A204.1 (cell line): ENCODE measurements around the gene PIM3.
"Not testable (repeated sequence)": the region's sequence is repeated elsewhere in the genome, so short reads cannot be mapped to it uniquely, and the experiment has no call there.

Experiments used
- FAIRE-seq: peaks from 2 replicates; lab custom pipeline; 2012; peaks lifted over from hg19 to GRCh38; lab: Jason Lieb, UNC

PIM3 gene

DNA sequence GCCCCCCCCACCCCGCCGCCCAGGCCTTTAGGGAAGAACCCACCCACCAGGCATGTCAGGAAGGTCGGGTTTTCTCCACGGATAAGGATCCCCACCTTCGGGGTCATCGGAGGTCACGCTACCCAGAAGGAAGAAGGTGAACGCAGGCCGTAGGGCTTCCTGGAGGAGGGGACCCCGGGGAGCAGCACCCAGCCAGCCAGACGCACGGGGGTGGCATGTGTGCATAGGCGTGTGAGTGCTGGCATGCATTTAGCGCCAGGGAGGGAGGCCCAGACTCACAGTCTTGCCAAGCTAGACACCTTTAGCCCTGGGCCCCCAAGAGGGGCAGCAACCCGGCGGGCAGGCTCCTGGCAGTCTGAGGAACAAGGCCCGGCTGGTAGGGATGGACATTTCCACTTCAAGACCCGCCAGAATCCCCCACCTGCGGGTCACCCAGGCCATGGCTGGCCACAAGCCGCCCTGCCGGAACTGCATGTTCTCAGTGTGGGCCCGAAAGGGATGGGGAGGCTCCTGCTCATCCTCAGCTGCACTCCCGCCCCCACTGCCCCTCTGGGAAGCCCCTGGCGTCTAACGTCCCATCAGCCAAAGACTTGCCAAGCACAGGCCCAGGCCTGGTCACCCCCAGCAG, 16.7 kb upstream of the PIM3 start:
- FAIRE-seq: no peak

DNA sequence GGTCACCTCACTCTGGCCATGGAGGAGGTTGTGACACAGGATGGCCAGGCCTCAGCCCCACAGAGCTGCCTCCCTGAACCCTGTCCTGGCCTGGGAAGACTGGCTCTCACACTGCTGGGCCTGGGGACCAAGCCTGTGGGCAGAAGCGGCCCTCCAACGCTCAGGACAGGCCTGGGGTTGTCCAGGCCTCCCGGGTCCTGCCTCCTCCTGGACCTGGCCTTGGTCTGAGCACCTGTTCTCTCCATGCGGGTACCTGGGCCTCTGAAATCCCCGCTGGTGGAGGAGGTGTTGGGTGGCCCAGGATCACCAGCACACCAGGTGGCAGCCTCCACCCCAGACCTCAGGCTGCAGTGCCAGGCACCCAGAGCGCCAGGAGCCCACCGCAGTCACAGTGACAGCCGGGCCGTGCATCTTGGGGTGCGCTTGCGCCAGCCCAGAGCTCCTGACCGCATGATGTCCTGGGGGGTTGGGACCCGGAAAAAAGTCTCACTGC, 16.1 kb upstream of the PIM3 start:
- FAIRE-seq: no peak

DNA sequence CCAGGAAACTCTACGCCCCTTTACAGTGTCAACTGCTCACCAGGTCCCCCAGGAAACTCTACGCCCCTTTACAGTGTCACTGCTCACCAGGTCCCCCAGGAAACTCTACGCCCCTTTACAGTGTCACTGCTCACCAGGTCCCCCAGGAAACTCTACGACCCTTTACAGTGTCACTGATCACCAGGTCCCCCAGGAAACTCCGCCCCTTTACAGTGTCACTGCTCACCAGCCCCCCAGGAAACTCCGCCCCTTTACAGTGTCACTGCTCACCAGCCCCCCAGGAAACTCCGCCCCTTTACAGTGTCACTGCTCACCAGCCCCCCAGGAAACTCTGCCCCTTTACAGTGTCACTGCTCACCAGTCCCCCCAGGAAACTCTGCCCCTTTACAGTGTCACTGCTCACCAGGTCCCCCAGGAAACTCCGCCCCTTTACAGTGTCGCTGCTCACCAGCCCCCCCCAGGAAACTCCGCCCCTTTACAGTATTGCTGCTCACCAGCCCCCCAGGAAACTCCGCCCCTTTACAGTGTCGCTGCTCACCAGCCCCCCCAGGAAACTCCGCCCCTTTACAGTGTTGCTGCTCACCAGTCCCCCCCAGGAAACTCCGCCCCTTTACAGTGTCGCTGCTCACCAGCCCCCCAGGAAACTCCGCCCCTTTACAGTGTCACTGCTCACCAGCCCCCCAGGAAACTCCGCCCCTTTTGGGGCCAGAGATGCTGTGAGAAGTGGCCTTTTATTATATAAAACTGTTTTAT, 15.4 kb upstream of the PIM3 start:
- not testable (repeated sequence) for FAIRE-seq

DNA sequence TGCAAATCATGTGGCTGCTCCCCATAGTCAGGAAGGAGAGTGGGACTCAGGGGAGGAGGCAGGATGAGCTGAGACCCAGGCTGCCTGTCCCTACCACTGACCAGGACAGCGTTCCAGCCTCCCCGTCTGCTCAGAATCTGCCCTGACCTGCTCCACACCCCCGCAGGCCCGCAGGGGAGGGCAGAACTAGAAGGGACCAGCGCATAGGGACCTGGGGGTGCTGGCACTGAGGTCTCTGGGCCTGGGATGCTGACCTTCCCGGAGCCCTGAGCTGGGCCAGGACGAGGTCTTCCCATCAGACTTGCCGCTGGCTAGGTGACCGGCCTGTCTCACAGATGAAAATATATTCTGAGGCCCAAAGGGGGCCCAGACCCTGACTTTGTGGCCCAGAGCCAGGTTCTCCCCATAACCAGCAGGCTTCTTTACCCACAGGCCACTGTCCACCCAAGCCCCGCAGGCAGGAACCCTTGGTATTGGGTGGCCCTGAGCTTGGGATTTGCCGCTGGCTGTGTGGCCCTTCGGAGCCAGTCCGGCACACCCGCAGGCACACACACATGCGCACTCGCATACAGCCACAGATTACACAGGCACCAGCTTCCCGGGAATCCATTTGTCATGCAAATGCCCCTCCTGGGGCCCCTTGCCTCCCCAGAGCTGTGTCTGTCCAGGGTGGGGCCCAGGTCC, 13.8 kb upstream of the PIM3 start:
- FAIRE-seq: no peak

DNA sequence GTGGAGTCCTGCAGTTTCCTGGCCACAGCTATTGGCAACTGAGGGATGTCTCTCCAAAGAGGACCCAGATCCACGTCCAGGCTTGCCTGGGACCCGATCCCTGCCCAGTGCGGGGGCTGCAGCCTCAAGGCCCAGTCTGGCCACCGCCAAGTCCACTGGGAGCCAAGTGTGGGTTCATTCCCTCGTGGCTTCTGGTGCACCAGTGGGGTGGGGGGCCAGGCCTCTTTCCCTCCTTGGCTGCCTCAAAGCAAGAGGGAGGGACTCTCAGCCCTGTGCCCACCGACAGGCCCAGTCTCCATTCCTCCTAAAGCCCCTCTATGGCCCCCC, 13.3 kb upstream of the PIM3 start:
- no peak for FAIRE-seq

DNA sequence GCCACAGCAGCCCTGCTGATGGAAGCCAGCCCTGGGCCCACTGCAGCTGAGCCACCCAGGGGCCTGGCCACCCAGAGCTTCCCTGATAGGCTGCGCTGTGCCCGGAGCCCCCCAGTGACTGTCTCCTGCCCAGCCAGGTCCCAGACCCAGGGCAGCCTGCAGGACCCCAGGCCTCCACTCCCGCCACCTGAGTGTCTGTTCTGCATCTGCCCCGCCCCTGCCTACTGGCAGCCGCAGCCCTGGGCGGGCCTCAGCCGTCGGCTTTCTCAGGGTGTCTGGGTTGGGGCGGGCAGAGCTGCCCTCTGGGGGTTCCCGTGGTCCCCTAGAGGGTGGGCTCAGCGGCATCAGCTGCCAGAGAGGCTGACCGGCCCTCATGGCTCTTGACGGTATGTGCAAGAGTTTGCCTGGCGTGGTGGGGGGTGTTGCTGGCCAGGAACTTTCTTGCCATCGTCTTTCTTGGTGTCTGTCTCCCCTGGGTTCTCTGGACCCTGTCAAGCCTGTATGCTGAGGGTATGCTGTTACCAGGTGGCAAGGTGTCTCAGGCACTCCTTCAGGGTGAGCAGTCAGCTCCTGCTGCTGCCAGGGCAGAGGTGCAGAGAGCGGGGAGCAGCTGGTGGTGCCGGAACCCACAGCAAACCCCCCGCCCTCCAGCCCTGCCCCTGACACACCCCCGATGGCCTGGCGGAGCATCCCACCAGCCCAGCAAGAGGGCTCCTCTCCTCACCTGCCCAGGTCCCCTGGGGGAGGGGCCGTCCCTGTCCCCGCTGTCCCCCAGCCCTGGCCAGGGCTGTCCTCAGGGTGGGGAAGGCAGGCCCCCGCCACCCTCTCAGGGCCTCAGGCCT, 12.2 kb upstream of the PIM3 start:
- no peak for FAIRE-seq

DNA sequence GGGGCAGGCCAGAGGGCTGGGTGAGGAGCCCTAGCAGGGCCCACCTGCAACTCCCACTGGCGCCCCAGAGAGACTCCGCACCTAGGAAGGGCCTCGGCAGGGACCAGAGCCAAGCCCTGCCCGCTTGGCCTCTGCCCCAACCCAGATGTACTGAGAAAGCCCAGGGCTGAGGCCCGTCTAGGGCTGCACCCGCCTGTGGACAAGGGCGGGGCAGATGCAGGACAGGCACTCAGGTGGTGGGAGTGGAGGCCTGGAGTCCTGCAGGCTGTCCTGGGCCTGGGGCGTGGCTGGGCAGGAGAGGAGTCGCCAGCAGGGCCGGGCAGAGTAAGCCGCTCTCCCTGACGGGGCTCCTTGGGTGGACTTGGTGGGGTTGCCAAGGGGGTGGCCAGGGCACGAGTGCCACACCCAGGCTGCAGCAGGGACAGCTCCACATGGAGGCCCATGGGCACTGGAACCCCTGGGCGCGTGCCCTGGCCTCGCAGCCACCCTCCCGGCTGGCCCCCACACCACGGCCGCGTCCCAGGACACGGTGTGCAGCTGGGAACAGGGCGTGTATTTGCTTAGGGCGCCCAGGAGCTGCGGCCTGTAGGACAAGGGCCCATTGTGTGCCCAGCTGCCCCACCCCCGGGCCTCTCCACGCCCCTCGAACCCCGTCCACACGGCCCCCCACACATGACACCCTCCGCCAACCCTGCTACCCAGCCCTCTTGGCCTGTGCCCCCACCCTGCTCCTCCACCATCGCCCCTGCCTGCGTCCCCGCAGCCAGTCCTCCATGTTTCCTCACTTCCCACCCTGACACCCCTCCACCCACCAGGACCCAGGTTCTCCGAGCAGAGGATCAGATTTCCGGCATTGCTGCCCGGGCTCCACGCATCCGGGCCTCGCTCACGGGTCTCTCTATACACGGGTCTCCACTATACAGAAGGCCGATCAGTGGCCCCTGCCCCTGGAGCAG, 11.3 kb upstream of the PIM3 start:
- no peak for FAIRE-seq

DNA sequence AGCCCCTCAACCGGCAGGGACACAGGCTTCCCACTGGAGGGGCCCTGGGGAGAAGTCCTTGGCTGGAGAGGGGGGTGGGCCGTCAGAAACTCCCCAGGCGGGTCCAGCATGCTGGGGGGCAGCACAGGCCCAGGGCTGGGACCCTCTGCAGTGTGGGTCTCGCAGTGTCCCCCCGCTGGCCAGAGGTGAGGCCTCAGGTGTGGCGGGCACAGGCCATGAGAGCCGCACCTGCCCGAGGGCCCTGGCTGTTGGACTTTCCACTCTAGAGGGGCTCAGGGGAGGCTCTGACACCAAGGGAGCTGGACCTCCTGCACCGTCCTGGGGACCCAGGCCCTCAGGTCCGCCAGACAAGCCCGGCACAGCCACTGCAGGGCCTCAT, 10.7 kb upstream of the PIM3 start:
- FAIRE-seq: no peak

DNA sequence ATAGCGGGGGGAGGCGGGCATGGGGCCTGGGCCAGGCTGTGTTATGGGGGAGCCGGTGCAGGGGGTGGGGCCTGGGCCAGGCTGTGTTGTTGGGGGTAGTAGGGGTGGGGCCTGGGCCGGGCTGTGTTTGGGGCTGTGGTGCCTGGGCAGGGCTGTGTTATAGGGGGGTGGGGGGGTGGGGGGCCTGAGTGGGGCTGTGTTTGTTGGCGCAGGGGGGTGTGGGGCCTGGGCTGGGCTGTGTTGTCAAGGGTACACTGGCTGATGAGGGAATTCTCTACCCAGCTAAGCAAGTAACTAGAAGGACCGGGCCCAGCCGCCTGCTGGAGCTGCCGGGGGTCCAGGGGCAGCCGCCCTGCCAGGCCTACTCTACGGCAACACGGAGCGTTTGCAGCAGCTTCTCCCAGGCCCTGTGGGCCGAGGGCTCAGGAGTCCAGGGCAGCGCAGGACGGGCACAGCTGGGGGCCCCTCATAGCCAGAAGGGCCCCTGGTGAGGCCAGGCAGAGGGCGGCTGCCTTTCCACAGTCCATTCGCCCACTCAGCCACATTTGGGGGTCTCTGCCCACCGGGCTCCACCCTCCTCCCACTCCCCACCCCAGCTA, 10.1 kb upstream of the PIM3 start:
- no peak for FAIRE-seq

DNA sequence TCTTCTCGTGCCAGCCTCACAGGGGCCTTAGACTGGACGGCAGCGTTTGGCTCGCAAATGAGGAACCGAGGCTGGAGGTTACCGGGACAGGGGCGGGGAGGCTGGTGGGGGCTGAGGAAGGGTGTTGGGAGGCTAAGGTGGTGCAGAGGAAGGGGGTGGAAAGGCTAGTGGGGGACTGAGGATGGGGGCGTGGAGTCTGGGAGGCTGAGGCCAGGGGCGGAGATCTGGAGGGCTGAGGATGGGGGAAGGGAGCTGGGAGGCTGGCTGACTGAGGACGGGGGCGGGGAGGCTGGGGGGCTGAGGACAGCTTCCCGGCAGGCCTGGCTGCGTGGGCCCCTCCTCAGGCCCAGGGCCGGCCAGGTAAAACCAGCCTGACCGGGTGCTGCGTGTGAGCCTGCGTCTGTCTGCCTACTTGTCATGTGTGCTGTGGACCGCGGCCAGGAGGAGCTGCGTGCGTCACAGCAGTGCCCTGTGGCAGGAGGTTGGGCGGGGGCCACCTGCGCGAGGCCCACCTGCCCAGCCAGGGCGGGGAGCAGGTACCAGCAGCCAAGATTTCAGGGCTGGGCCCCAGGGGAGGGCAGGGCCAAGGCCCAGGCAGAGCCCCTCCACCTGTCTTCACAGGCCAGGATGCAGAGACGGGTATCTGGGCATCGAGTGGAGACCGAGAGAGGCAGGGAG, 9.4 kb upstream of the PIM3 start:
- no peak for FAIRE-seq

DNA sequence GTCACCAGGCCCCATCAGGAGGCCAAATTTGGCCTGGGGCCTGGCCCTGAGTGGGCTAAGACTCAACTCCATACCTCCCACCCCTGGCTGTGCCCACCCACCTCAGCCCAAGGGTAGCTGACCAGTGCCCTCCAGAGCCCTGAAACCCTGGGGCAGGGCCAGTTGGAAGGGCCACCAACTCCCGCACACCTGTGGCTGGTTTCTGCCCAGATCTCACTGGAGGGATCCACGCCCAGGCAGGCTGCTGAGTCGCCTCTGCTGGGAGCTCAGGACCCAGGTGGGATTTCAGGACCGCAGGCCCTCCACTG, 8.9 kb upstream of the PIM3 start:
- no peak for FAIRE-seq

DNA sequence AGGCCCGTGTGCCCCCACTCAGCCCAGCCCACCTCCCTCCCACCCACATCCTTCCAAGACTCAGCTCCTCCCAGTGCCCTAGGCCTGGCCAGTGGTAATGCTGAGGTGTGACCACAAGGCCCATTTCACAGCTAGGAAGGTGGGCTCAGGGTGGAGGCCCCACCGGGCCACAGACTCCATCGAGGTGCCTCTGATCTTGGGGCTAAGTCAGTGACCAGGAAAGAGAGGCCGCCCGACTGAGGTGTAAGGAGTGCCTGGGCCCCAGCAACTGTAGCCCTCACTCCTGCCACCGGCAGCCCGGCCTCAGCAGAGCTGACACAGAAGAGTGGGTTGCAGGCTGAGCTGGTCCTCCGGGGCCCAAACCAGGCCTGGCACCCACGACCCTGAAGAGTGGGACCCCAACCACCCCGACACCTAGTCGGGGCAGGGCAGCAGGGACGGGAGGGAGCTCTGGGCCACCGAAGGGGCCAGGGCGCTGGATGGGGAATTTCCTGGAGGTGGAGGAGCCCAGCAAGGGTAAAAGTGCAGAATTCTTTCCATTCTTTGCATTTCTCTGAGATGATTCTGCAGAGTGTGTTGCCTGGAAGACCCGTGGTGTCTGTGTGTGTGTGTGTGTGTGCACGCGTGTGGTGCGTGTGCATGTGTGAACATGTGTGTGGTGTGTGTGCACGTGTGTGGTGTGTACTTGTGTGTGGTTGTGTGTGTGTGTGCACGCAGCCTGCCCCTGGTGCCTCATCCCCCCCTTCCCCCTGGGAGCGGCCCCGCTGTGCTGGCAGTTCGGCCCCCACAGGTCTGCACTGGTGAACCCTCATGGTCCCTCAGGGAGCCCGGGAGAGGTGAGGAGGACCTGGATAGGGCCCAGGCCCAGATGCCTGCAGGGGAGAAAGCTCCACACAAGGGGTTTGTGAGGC, 8.3 kb upstream of the PIM3 start:
- no peak for FAIRE-seq

DNA sequence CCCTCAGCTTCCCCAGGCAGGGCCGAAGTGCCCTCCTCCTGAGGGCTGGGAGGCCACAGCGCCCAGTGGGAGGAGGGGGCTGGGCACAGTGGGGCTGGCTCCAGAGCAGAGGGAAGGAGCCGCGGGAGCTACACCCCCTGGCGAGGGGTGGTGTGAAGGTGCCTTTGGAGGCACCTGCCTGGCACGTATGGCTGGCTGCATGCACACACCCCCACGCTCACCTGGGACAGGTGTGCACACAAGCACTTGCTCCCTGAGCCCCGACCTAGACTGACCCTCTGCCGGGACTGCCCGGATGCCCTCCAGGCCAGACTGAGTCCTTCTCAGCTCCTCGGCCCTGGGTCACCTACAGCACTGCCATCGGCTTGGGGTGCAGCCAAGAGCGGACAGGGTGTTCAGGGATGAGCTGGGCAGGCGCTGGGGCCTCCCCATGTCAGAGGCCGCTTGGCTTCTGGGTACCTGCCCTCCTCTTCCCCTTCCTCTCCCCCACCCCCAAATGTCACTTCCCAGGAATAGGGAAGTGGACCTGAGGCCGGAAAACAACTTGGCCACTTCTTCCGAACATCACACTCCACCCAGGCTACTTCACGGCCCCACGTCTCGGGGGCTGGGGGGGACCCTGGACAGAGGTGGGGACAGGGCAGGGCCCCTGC, 7.4 kb upstream of the PIM3 start:
- FAIRE-seq: no peak

DNA sequence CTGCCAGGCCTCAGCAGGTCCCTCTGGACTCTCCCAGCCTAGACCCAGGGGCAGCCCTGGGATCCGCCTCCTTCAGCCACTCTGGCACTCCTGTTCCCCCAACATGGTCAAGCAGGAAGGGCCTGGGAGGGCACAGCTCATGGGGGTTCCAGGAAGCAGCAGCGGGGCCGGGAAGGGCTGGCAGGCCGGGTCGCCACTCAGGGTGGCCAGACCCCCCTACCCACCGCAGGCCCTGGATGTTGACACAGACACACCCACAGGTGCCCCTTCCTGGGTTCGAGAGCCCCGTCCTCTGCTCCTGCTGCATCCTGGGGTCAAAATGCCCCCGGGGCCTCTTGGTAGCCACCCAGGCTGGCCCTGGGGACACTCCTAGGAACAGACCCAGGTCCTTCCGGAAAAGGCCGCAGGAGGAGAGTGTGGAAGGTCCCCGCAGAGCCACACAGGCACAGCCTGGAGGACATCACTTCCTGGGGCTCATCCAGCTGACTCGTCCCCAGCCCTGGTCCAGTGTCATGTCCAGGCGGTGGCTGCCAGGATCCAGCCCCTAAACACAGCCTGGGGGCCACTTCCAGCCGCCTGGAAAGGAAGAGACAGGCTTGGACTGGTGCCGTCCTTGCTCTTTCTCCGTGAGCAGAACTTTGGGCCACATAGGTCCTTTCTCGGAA, 6.8 kb upstream of the PIM3 start:
- FAIRE-seq: no peak

DNA sequence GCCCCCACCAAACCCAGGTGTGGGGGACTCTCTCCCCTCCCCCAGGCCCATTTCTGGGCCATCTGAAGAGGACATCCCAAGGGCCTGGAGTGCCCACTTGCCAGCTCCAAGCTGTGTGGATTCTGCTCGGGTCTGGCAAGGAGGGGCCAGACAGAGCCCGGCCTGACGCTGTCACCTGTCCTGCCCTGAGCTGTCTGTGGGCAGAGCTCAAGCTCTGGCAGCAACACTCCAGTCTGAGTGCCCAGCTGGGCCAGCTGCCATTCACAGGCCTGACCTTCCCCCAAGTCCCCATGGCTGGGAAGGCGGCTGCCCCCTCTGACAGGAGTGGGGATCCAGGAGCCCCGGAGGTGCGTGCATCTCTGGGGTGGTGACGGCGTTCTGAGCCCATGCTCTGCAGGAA, 6.2 kb upstream of the PIM3 start:
- no peak for FAIRE-seq

DNA sequence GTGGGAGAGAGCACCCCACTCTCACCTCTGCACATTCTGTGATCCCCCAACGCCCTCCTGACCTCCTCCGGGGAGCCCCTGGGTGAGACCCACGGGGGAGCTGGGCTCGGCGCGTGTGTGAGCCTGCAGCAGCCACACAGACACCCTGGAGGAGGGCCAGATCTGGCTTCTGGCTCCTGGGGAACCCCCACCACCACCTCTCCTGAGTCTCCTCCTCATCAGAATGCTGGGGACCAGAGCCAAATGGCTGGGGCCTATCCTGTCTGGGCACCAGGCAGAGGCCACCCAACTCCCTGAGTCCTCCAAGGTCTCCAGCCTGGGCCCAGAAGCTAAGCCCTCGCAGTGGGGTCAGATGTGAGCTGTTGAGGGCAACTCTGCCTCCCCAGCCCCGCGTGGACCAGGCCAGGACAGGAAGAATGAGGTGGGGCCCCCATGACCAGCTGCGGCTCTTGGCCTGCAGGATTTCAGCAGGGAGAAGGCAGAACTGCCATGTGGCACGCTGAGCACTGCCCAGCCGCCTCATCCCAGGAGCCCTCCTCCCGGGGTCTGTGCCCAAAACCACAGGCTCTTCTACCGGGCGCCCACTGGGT, 5.5 kb upstream of the PIM3 start:
- FAIRE-seq: no peak

DNA sequence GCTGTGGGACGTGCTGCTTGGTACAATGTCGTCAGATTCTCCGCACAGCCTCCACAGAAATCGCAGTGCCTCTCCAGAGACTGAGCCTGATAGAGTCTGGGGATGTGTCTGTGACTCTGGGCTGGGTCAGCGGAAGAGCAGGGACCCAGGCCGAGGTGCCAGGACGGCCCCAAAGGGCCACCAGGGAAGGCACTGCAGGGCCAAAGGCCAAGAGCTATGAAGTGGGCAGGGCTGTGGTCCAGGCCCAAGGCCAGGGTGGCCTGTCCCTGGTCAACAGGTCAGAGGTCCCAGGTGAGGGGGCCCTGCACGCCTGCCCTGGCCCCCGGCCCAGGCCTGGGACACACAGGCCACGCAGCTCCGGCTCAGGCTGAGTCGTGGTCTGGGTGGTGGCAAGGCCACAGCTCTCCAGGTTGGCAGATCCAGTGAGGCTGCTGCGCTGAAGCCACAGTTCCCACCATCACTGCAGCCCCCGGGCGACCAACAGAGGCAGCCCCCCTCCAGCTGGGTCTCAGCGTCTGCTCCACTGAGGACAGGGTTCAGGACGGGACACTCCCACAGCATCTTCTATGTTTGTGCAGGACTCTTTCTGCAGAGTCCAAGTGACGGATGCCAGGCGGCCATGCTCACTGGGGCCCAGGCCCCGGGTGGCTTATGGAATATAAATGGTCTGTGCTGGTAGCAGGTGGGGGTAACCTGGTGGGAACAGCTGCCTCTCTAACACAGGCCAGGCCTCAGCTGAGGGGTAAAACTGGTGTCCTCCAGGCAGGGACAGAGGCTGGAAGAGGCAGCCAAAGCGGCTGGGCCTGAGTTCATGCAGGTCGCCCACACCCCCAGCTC, 4.8 kb upstream of the PIM3 start:
- no peak for FAIRE-seq
